ENCODE results near the gene RGS14.
"Not testable (repeated sequence)": the region's sequence is repeated elsewhere in the genome, so short reads cannot be mapped to it uniquely, and the experiment has no call there.

RGS14 gene

GRCh38 chr5:177334781-177335700 lies 22.7 kb upstream of the RGS14 start:
- H3K4me1 ChIP-seq (ENCODE audit: control insufficient read depth in 5 of 5, insufficient read depth in 5 of 5, low read length in 5 of 5) = no peaks in the 10 kb centered on the region
- H3K9ac ChIP-seq (ENCODE audit: low read length in 5 of 5) = no peak overlapping the region
- no peaks in the 10 kb centered on the region for H3K27me3 ChIP-seq (ENCODE audit: control insufficient read depth in 5 of 5, insufficient read depth in 4 of 5, low read length in 5 of 5)
- no peak overlapping the region for H3K4me3 ChIP-seq (ENCODE audit: low read depth in 1 of 5, low read length in 5 of 5)
- peaks cover 0 to 98% (median 90%) of the 10 kb centered on the region in 5 donors for H3K36me3 ChIP-seq (ENCODE audit: control insufficient read depth in 5 of 5, insufficient read depth in 5 of 5, low read length in 5 of 5)
- no peak overlapping the region for H3K27ac ChIP-seq (ENCODE audit: low read depth, low read length)
- no peaks in the 10 kb centered on the region for H3K9me3 ChIP-seq (ENCODE audit: control insufficient read depth in 5 of 5, low read length in 5 of 5)

DNA sequence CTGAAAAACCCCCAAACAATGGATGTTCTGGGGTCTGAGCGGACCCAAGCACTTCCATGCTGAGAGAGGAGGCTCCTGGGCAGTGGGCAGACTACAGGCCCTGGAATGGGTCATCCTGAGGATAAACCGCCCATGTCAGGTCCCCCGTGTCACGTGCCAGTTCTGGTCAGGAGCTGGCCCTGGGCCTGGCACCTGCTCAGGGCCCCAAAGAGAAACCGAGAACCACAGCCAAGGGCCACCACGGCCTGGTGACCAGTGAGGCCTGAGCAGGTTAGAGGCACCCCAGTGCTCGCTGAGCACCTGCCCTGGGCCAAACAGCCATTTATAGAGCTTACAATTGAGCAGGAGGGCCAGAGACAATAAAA lies 22.0 kb upstream of the RGS14 start:
- no peaks in the 10 kb centered on the region for H3K27me3 ChIP-seq (ENCODE audit: control insufficient read depth in 5 of 5, insufficient read depth in 4 of 5, low read length in 5 of 5)
- no peak overlapping the region for H3K4me3 ChIP-seq (ENCODE audit: low read depth in 1 of 5, low read length in 5 of 5)
- no peak overlapping the region for H3K9ac ChIP-seq (ENCODE audit: low read length in 5 of 5)
- H3K27ac ChIP-seq (ENCODE audit: low read depth, low read length) = no peak overlapping the region
- no peaks in the 10 kb centered on the region for H3K4me1 ChIP-seq (ENCODE audit: control insufficient read depth in 5 of 5, insufficient read depth in 5 of 5, low read length in 5 of 5)
- H3K36me3 ChIP-seq (ENCODE audit: control insufficient read depth in 5 of 5, insufficient read depth in 5 of 5, low read length in 5 of 5) = peaks cover 0 to 91% (median 84%) of the 10 kb centered on the region in 5 donors
- H3K9me3 ChIP-seq (ENCODE audit: control insufficient read depth in 5 of 5, low read length in 5 of 5) = no peaks in the 10 kb centered on the region

DNA sequence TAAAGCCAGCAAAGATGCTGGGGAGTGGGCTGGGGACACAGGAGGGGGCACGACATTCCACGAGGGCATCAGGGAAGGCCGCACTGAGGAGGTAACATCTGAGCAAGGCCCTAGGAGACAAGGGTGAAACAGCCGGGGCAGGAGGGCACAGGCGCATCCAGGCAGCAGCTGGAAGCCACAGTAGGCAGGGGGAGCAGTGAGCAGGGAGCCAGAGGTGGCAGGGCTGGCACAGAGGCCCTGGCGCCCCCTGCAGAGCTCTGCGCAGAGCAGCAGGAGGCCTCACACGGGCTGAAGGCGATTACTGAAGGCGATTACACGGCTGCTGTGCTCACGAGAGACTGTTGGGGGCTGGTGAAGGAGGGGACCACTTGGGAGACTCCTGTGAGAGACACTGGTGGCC lies 21.6 kb upstream of the RGS14 start:
- no peaks in the 10 kb centered on the region for H3K27me3 ChIP-seq (ENCODE audit: control insufficient read depth in 5 of 5, insufficient read depth in 4 of 5, low read length in 5 of 5)
- no peak overlapping the region for H3K27ac ChIP-seq (ENCODE audit: low read depth, low read length)
- H3K9me3 ChIP-seq (ENCODE audit: control insufficient read depth in 5 of 5, low read length in 5 of 5) = no peaks in the 10 kb centered on the region
- no peak overlapping the region for H3K4me3 ChIP-seq (ENCODE audit: low read depth in 1 of 5, low read length in 5 of 5)
- H3K4me1 ChIP-seq (ENCODE audit: control insufficient read depth in 5 of 5, insufficient read depth in 5 of 5, low read length in 5 of 5) = no peaks in the 10 kb centered on the region
- no peak overlapping the region for H3K9ac ChIP-seq (ENCODE audit: low read length in 5 of 5)
- H3K36me3 ChIP-seq (ENCODE audit: control insufficient read depth in 5 of 5, insufficient read depth in 5 of 5, low read length in 5 of 5) = peaks cover 0 to 87% (median 80%) of the 10 kb centered on the region in 5 donors

DNA sequence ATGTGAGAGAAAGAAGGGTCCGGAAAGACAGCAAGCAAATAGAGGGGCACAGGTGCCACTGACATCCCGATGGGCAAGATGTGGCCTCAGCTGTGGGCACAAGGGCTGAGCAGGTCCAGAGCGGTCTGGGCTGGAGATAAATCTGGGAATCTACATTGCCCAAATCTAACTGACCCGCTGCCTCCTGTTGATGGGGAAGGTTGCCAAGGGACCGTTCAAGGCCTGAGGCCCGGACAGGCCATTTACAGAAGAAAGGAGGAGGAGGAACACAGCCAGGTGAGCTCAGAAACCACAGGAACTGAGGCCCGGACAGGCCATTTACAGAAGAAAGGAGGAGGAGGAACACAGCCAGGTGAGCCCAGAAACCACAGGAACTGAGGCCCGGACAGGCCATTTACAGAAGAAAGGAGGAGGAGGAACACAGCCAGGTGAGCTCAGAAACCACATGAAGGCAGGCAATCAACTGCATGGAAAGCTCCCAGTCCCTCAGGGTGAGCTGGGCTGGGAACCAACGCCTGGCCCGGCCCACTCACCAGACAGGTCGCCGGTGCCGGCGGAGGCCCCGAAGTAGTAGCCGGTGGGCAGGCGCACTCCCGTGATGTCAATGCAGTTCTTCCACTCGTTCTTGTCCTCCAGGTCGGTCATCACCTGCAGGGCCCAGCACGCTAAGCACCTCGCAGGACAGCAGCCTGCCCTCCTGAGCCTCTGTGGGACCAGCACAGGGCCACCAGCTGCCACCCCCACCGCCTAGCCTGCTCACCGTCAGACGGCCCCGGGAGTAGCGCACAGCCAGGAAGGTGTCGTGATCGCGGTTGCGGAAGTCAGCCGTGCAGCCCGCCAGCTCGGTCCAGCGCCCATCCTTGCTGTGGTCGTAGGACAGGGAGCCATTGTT lies 20.9 kb upstream of the RGS14 start:
- H3K9me3 ChIP-seq (ENCODE audit: control insufficient read depth in 5 of 5, low read length in 5 of 5) = no peaks in the 10 kb centered on the region
- no peaks in the 10 kb centered on the region for H3K27me3 ChIP-seq (ENCODE audit: control insufficient read depth in 5 of 5, insufficient read depth in 4 of 5, low read length in 5 of 5)
- H3K4me3 ChIP-seq (ENCODE audit: low read depth in 1 of 5, low read length in 5 of 5) = no peak overlapping the region
- H3K9ac ChIP-seq (ENCODE audit: low read length in 5 of 5) = no peak overlapping the region
- peaks cover 5 to 87% (median 77%) of the 10 kb centered on the region in 5 donors for H3K36me3 ChIP-seq (ENCODE audit: control insufficient read depth in 5 of 5, insufficient read depth in 5 of 5, low read length in 5 of 5)
- H3K4me1 ChIP-seq (ENCODE audit: control insufficient read depth in 5 of 5, insufficient read depth in 5 of 5, low read length in 5 of 5) = no peaks in the 10 kb centered on the region
- no peak overlapping the region for H3K27ac ChIP-seq (ENCODE audit: low read depth, low read length)

DNA sequence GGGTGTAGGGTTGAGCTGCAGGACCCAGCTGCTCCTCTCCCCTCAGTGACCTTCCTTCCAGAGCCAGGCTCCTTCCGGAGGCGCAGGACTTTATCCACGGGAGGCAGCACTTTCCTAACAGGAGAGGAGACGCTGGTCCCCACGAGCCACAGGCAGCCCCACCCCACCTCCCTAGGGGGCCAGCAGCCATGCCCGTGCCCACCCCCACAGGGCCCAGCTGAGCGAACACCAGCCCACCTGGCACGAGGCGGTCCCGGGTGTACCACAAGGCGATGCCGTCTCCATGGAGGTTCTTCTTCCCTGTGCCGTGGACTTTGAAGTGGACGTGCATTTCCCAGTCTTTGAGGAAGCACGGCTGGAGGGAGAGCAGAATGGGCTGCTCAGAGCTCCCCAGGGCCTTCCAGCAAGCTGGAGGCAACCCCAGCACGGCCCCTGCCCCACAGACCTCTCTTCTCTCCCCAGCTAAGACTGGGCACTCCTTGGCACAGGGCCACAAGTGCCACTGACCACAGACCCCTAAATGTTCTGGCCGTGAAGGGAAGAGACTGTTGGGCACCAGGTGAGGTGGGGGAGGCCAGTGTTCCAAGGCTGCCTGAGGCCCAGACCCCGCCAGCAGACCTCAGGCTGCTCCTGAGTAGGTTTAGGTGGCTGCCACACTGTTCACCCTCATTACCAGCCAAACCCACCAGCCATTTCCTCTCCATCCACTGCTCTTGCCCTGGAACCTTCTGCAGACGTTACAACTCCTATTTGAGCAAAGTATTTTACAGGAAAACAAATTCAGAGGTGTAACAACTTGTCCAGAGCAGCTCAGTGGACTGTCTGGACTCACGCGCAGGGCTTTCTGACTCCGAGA lies 19.2 kb upstream of the RGS14 start:
- Histone ChIP-seq H3K36me3 (ENCODE audit: control insufficient read depth in 5 of 5, insufficient read depth in 5 of 5, low read length in 5 of 5) (peaks cover 6 to 75% (median 66%) of the 10 kb centered on the region in 5 donors), H3K27ac (ENCODE audit: low read depth, low read length) (no peak overlapping the region), H3K4me3 (ENCODE audit: low read depth in 1 of 5, low read length in 5 of 5) (no peak overlapping the region), H3K9me3 (ENCODE audit: control insufficient read depth in 5 of 5, low read length in 5 of 5) (no peaks in the 10 kb centered on the region), H3K27me3 (ENCODE audit: control insufficient read depth in 5 of 5, insufficient read depth in 4 of 5, low read length in 5 of 5) (no peaks in the 10 kb centered on the region), H3K9ac (ENCODE audit: low read length in 5 of 5) (no peak overlapping the region), H3K4me1 (ENCODE audit: control insufficient read depth in 5 of 5, insufficient read depth in 5 of 5, low read length in 5 of 5) (no peaks in the 10 kb centered on the region)

DNA sequence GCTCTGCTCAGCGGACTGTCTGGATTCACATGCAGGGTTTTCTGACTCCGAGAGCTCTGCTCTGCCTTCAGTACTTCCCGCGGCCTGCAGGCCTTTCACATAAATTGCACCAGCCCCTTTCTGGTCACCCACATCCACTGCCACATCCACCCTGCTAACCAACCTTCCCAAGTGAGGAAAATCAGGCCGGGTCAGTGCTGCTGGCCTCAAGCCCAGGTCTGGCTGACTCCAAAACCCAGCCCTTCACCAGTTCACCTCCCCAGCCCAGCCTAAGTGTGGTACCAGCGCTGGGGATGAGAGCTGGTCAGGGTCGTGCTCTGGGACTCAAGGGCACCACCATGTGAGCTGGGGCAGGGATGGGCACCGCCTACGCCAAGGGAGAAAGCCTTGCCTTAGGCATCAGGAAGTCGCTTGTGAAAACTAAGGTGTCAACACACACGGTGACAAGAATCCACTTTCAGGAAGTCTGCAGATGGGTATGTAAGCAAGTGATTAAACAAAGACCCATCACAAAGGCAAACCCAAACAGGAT lies 18.6 kb upstream of the RGS14 start:
- H3K4me1 ChIP-seq (ENCODE audit: control insufficient read depth in 5 of 5, insufficient read depth in 5 of 5, low read length in 5 of 5) = no peaks in the 10 kb centered on the region
- peaks cover 6 to 70% (median 60%) of the 10 kb centered on the region in 5 donors for H3K36me3 ChIP-seq (ENCODE audit: control insufficient read depth in 5 of 5, insufficient read depth in 5 of 5, low read length in 5 of 5)
- H3K9ac ChIP-seq (ENCODE audit: low read length in 5 of 5) = no peak overlapping the region
- no peak overlapping the region for H3K4me3 ChIP-seq (ENCODE audit: low read depth in 1 of 5, low read length in 5 of 5)
- H3K9me3 ChIP-seq (ENCODE audit: control insufficient read depth in 5 of 5, low read length in 5 of 5) = no peaks in the 10 kb centered on the region
- no peaks in the 10 kb centered on the region for H3K27me3 ChIP-seq (ENCODE audit: control insufficient read depth in 5 of 5, insufficient read depth in 4 of 5, low read length in 5 of 5)
- H3K27ac ChIP-seq (ENCODE audit: low read depth, low read length) = no peak overlapping the region

DNA sequence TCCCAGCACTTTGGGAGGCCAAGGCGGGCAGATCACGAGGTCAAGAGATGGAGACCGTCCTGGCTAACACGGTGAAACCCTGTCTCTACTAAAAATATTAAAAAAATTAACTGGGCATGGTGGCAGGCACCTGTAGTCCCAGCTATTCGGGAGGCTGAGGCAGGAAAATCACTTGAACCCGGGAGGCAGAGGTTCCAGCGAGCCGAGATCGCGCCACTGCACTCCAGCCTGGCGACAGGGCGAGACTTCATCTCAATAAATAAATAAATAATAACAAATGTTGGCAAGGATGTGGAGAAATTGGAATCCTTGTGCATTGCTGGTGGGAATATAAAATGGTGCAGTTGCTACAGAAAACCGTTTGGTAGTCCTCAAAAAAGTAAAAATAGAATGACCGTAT lies 14.7 kb upstream of the RGS14 start:
- H3K9ac ChIP-seq (ENCODE audit: low read length in 5 of 5); H3K4me1 ChIP-seq (ENCODE audit: control insufficient read depth in 5 of 5, insufficient read depth in 5 of 5, low read length in 5 of 5); H3K4me3 ChIP-seq (ENCODE audit: low read depth in 1 of 5, low read length in 5 of 5); H3K9me3 ChIP-seq (ENCODE audit: control insufficient read depth in 5 of 5, low read length in 5 of 5); H3K27ac ChIP-seq (ENCODE audit: low read depth, low read length); H3K27me3 ChIP-seq (ENCODE audit: control insufficient read depth in 5 of 5, insufficient read depth in 4 of 5, low read length in 5 of 5): not testable (repeated sequence)
- peaks cover 10 to 47% (median 26%) of the 10 kb centered on the region in 5 donors for H3K36me3 ChIP-seq (ENCODE audit: control insufficient read depth in 5 of 5, insufficient read depth in 5 of 5, low read length in 5 of 5)

DNA sequence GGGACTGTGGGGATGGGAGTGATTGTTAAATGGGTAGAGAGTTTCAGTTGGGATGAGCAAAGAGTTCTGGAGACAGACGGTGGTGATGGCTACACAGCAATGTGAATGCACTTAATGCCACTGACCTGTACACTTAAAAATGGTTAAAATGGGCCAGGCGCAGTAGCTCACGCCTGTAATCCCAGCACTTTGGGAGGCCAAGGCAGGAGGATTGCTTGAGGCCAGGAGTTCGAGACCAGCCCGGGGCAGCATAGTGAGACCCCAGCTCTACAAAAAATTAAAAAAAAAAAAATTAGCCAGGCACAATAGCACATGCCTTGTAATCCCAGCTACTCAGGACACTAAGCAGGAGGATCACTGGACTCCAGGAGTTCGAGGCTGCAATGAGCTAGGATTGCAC lies 13.9 kb upstream of the RGS14 start:
- Histone ChIP-seq H3K9ac (ENCODE audit: low read length in 5 of 5) (no peak overlapping the region), H3K9me3 (ENCODE audit: control insufficient read depth in 5 of 5, low read length in 5 of 5) (no peaks in the 10 kb centered on the region), H3K36me3 (ENCODE audit: control insufficient read depth in 5 of 5, insufficient read depth in 5 of 5, low read length in 5 of 5) (peaks cover 10 to 39% (median 20%) of the 10 kb centered on the region in 5 donors), H3K4me3 (ENCODE audit: low read depth in 1 of 5, low read length in 5 of 5) (no peak overlapping the region), H3K4me1 (ENCODE audit: control insufficient read depth in 5 of 5, insufficient read depth in 5 of 5, low read length in 5 of 5) (peaks cover 0 to 3% (median under 1%) of the 10 kb centered on the region in 5 donors), H3K27me3 (ENCODE audit: control insufficient read depth in 5 of 5, insufficient read depth in 4 of 5, low read length in 5 of 5) (no peaks in the 10 kb centered on the region), H3K27ac (ENCODE audit: low read depth, low read length) (no peak overlapping the region)

DNA sequence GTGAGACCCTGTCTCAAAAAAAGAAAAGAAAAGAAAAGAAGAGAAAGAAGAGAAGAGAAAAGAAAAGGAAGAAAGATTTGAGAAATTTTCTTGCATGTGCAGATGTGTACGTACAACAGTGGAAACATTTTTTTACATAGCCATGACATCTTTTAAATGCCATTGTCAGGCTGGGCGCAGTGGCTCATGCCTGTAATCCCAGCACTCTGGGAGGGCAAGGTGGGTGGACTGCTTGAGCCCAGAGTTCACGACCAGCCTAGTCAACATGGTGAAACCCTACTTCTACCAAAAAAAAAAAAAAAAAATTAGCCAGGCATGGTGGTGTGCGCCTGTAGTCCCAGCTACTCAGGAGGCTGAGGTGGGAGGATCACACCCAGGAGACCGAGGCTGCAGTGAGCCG lies 12.8 kb upstream of the RGS14 start:
- Histone ChIP-seq H3K27ac (ENCODE audit: low read depth, low read length) (no peak overlapping the region), H3K27me3 (ENCODE audit: control insufficient read depth in 5 of 5, insufficient read depth in 4 of 5, low read length in 5 of 5) (no peaks in the 10 kb centered on the region), H3K9ac (ENCODE audit: low read length in 5 of 5) (no peak overlapping the region), H3K4me3 (ENCODE audit: low read depth in 1 of 5, low read length in 5 of 5) (no peak overlapping the region), H3K4me1 (ENCODE audit: control insufficient read depth in 5 of 5, insufficient read depth in 5 of 5, low read length in 5 of 5) (peaks cover 7 to 11% (median 10%) of the 10 kb centered on the region in 5 donors), H3K36me3 (ENCODE audit: control insufficient read depth in 5 of 5, insufficient read depth in 5 of 5, low read length in 5 of 5) (peaks cover 10 to 37% (median 16%) of the 10 kb centered on the region in 5 donors), H3K9me3 (ENCODE audit: control insufficient read depth in 5 of 5, low read length in 5 of 5) (no peaks in the 10 kb centered on the region)

Measured in subcutaneous abdominal adipose tissue (tissue), 5 donors.